Neural cell (in vitro differentiated cells): ENCODE results near the gene BRI3. TPM values are rescaled to one million over a fixed set of nuclear protein-coding genes. Genes with fewer than 3 reads are reported as not detected.

ENCODE experiments used
- H2AFZ ChIP-seq: fragments of 200-600, 300-800 bp; sonication (generic), shearing (Covaris generic); 2 replicates; pipeline ENCODE4 v1.6.0; 2014; ENCODE audit warnings: low read depth, mild to moderate bottlenecking, antibody characterized with exemption, low read length, moderate library complexity
- H3F3A ChIP-seq: fragments of 200-600 bp; shearing (Covaris generic); 2 replicates; pipeline ENCODE4 v1.6.1; 2016; ENCODE audit warnings: mild to moderate bottlenecking, moderate library complexity, mixed read lengths, antibody characterized with exemption, low read length; ENCODE audit not compliant: insufficient read depth, poor library complexity, severe bottlenecking
- H3K27ac ChIP-seq: fragments of 200-600, 300-800 bp; sonication (generic), shearing (Covaris generic); 2 replicates; pipeline ENCODE4 v1.5.1; 2014; ENCODE audit warnings: mild to moderate bottlenecking, low read length, moderate library complexity
- H3K27me3 ChIP-seq: fragments of 300-800, 200-600 bp; sonication (generic), shearing (Covaris generic); 2 replicates; pipeline ENCODE4 v1.6.0; 2014; ENCODE audit warnings: mild to moderate bottlenecking, low read depth, low read length, moderate library complexity; ENCODE audit not compliant: insufficient read depth
- H3K36me3 ChIP-seq: fragments of 300-800, 200-600 bp; sonication (generic), shearing (Covaris generic); 2 replicates; pipeline ENCODE4 v1.5.1; 2014; ENCODE audit warnings: mild to moderate bottlenecking, antibody characterized with exemption, low read length, moderate library complexity; ENCODE audit not compliant: insufficient read depth
- H3K4me2 ChIP-seq: fragments of 300-800, 200-600 bp; sonication (generic), shearing (Covaris generic); 2 replicates; pipeline ENCODE4 v1.6.0; 2014; ENCODE audit warnings: mild to moderate bottlenecking, low read length
- H3K4me3 ChIP-seq: fragments of 300-800, 200-600 bp; sonication (generic), shearing (Covaris generic); 2 replicates; pipeline ENCODE4 v1.5.1; 2014; ENCODE audit warnings: mild to moderate bottlenecking, low read length, moderate library complexity
- H3K79me2 ChIP-seq: fragments of 200-600 bp; shearing (Covaris generic); replicated peaks from 2 replicates; pipeline ENCODE4 v1.6.0; 2014; ENCODE audit warnings: mild to moderate bottlenecking, low read length, moderate library complexity; ENCODE audit not compliant: insufficient read depth
- H3K9ac ChIP-seq: fragments of 300-800, 200-600 bp; sonication (generic), shearing (Covaris generic); 2 replicates; pipeline ENCODE4 v1.6.1; 2016; ENCODE audit warnings: mild to moderate bottlenecking, low read length, mixed read lengths
- H3K9me2 ChIP-seq: fragments of 200-600 bp; shearing (Covaris generic); 2 replicates; pipeline ENCODE4 v1.6.1; 2016; ENCODE audit warnings: mild to moderate bottlenecking, low read length, mixed read lengths; ENCODE audit not compliant: insufficient read depth
- H3K9me3 ChIP-seq: fragments of 200-600, 300-800 bp; sonication (generic), shearing (Covaris generic); 2 replicates; pipeline ENCODE4 v1.6.1; 2016; ENCODE audit warnings: mild to moderate bottlenecking, mixed run types, low read length, moderate library complexity, mixed read lengths
- H4K20me1 ChIP-seq: fragments of 200-600 bp; shearing (Covaris generic); 2 replicates; pipeline ENCODE4 v1.6.1; 2016; ENCODE audit warnings: mild to moderate bottlenecking, mixed run types; ENCODE audit not compliant: insufficient read depth
- CTCF ChIP-seq: fragments of 450-650 bp; IDR thresholded peaks from 2 replicates; pipeline ENCODE4 v1.5.1; 2014; ENCODE audit warnings: antibody characterized with exemption, mild to moderate bottlenecking, moderate library complexity; ENCODE audit not compliant: poor library complexity, severe bottlenecking
- EP300 ChIP-seq: fragments of 450-650 bp; conservative IDR thresholded peaks from 2 replicates; pipeline ENCODE4 v1.6.1; 2014; ENCODE audit warnings: antibody characterized with exemption, mild to moderate bottlenecking, moderate library complexity; ENCODE audit not compliant: poor library complexity, severe bottlenecking
- EZH2 ChIP-seq: fragments of 200-600, 300-800 bp; shearing (Covaris generic), sonication (generic); IDR thresholded peaks from 2 replicates; pipeline ENCODE4 v1.6.1; 2014; ENCODE audit warnings: antibody characterized with exemption, low read length, borderline replicate concordance, mild to moderate bottlenecking; ENCODE audit not compliant: insufficient read depth, poor library complexity, severe bottlenecking
- MXI1 ChIP-seq: fragments of 450-650 bp; conservative IDR thresholded peaks from 2 replicates; pipeline ENCODE4 v1.6.1; 2014; ENCODE audit warnings: antibody characterized with exemption, mild to moderate bottlenecking; ENCODE audit not compliant: poor library complexity, severe bottlenecking
- POLR2AphosphoS5 ChIP-seq: IDR thresholded peaks from 2 replicates; pipeline ENCODE4 v1.6.1; 2012
- RAD21 ChIP-seq: fragments of 450-650 bp; conservative IDR thresholded peaks from 2 replicates; pipeline ENCODE4 v1.6.1; 2014; ENCODE audit warnings: antibody characterized with exemption, mild to moderate bottlenecking, moderate library complexity
- REST ChIP-seq: IDR thresholded peaks from 2 replicates; pipeline ENCODE4 v1.6.1; 2012; ENCODE audit warnings: borderline replicate concordance
- SMC3 ChIP-seq: fragments of 450-650 bp; conservative IDR thresholded peaks from 2 replicates; pipeline ENCODE4 v1.6.1; 2014; ENCODE audit warnings: antibody characterized with exemption, mild to moderate bottlenecking, moderate library complexity; ENCODE audit not compliant: poor library complexity
- TAF1 ChIP-seq: IDR thresholded peaks from 2 replicates; pipeline ENCODE4 v1.6.1; 2012; ENCODE audit warnings: low read depth
- polyA plus RNA-seq: library from polyadenylated mRNA; depleted of rRNA; stranded (reverse); fragments of >200 nt; gene quantifications from 2 replicates; pipeline ENCODE4 v1.2.3, GENCODE V29; 2014

Gene BRI3
- polyA plus RNA-seq, 1 donor from 2014 or later: 55.6 TPM

- Histone ChIP-seq H4K20me1 (no peaks in the 10 kb centered on the region), H3K4me3 (no peak overlapping the region)
Observed at GRCh38 chr7:98249106-98249505, 32.4 kb upstream of the BRI3 start.

GRCh38 chr7:98250789-98251188, 30.7 kb upstream of the BRI3 start:
- Histone ChIP-seq H3F3A (no peaks in the 10 kb centered on the region), H3K27me3 (no peaks in the 10 kb centered on the region), H3K9me2 (no peaks in the 10 kb centered on the region), H3K4me3 (peak overlapping the region; percentile 99), H2AFZ (no peak overlapping the region), H3K9ac (peak overlapping the region; percentile 83), H3K36me3 (no peaks in the 10 kb centered on the region), H3K79me2 (peaks cover 29% of the 10 kb centered on the region), H3K4me2 (peak overlapping the region; percentile 99), H3K9me3 (no peaks in the 10 kb centered on the region), H3K27ac (no peak overlapping the region), H4K20me1 (no peaks in the 10 kb centered on the region)
- no peak for TF ChIP-seq RAD21
- no peak for TF ChIP-seq MXI1
- TF ChIP-seq EZH2: no peak
- no peak for TF ChIP-seq REST
- TF ChIP-seq POLR2AphosphoS5: no peak
- TF ChIP-seq CTCF: no peak

More at GRCh38 chr7:98249106-98249505, 32.4 kb upstream of the BRI3 start:
- H2AFZ ChIP-seq: no peak overlapping the region
- no peaks in the 10 kb centered on the region for H3K27me3 ChIP-seq
- H3K9ac ChIP-seq: no peak overlapping the region
- no peak for TF ChIP-seq CTCF
- no peak for TF ChIP-seq TAF1
- TF ChIP-seq POLR2AphosphoS5: no peak
- TF ChIP-seq MXI1: no peak
- TF ChIP-seq SMC3: no peak
- no peak for TF ChIP-seq RAD21
- no peak for TF ChIP-seq REST
- TF ChIP-seq EP300: no peak
- no peak for TF ChIP-seq EZH2
- H3K9me3 ChIP-seq: no peaks in the 10 kb centered on the region
- no peak overlapping the region for H3K27ac ChIP-seq
- H3K4me2 ChIP-seq: no peak overlapping the region
- no peaks in the 10 kb centered on the region for H3K36me3 ChIP-seq
- H3K9me2 ChIP-seq: no peaks in the 10 kb centered on the region
- peaks cover 25% of the 10 kb centered on the region for H3K79me2 ChIP-seq
- no peaks in the 10 kb centered on the region for H3F3A ChIP-seq
